GM23248 (cell line): Measurements from ENCODE around the gene PCDHGA1. TPM values are rescaled to one million over a fixed set of nuclear protein-coding genes. Genes with fewer than 3 reads are reported as not detected.
A peak's percentile ranks its signal among the peaks of the same experiment; 100 is the strongest.

Experiments used
- DNase-seq: peaks from one replicate; pipeline ENCODE4 v3.0.0-alpha.2; 2015
- H2AFZ ChIP-seq: fragments of 200-600 bp; sonication (generic); 2 replicates; pipeline ENCODE4 v1.6.1; 2016; ENCODE audit warnings: antibody characterized with exemption
- H3F3A ChIP-seq: fragments of 200-600 bp; sonication (generic); 2 replicates; pipeline ENCODE4 v1.6.1; 2016; ENCODE audit warnings: mild to moderate bottlenecking, antibody characterized with exemption, mixed run types; ENCODE audit not compliant: insufficient read depth
- H3K27ac ChIP-seq: fragments of 200-600 bp; sonication (generic); 2 replicates; pipeline ENCODE4 v1.5.1; 2016; ENCODE audit warnings: mild to moderate bottlenecking
- H3K27me3 ChIP-seq: fragments of 200-600 bp; sonication (generic); replicated peaks from 2 replicates; pipeline ENCODE4 v1.6.1; 2016; ENCODE audit warnings: mild to moderate bottlenecking; ENCODE audit not compliant: insufficient read depth
- H3K36me3 ChIP-seq: fragments of 200-600 bp; sonication (generic); 2 replicates; pipeline ENCODE4 v1.6.1; 2016; ENCODE audit warnings: low read depth, mild to moderate bottlenecking
- H3K4me1 ChIP-seq: fragments of 200-600 bp; sonication (generic); 2 replicates; pipeline ENCODE4 v1.6.1; 2016; ENCODE audit warnings: mild to moderate bottlenecking; ENCODE audit not compliant: insufficient read depth
- H3K4me2 ChIP-seq: fragments of 200-600 bp; sonication (generic); one replicate; pipeline ENCODE4 v1.6.1; 2016; ENCODE audit warnings: mild to moderate bottlenecking; ENCODE audit not compliant: unreplicated experiment
- H3K4me3 ChIP-seq: fragments of 200-600 bp; sonication (generic); 2 replicates; pipeline ENCODE4 v1.5.1; 2016; ENCODE audit warnings: mild to moderate bottlenecking
- H3K79me2 ChIP-seq: fragments of 200-600 bp; sonication (generic); 2 replicates; pipeline ENCODE4 v1.6.1; 2016; ENCODE audit warnings: mild to moderate bottlenecking; ENCODE audit not compliant: insufficient read depth
- H3K9ac ChIP-seq: fragments of 200-600 bp; sonication (generic); 2 replicates; pipeline ENCODE4 v1.6.1; 2016; ENCODE audit warnings: mild to moderate bottlenecking
- H3K9me2 ChIP-seq: fragments of 200-600 bp; sonication (generic); 2 replicates; pipeline ENCODE4 v1.6.1; 2016; ENCODE audit warnings: mixed run types, mild to moderate bottlenecking, moderate library complexity; ENCODE audit not compliant: insufficient read depth
- H3K9me3 ChIP-seq: fragments of 200-600 bp; sonication (generic); one replicate; pipeline ENCODE4 v1.6.1; 2017; ENCODE audit warnings: low read depth
- H4K20me1 ChIP-seq: fragments of 200-600 bp; sonication (generic); 2 replicates; pipeline ENCODE4 v1.6.0; 2016; ENCODE audit not compliant: insufficient read depth
- EZH2 ChIP-seq: fragments of 200-600 bp; sonication (generic); IDR thresholded peaks from 2 replicates; pipeline ENCODE4 v1.6.1; 2018; ENCODE audit warnings: antibody characterized with exemption, mild to moderate bottlenecking; ENCODE audit not compliant: insufficient read depth, poor library complexity, severe bottlenecking
- EZH2phosphoT487 ChIP-seq: fragments of 200-600 bp; sonication (generic); IDR thresholded peaks from 2 replicates; pipeline ENCODE4 v1.6.1; 2018; ENCODE audit warnings: antibody characterized with exemption, moderate library complexity, mild to moderate bottlenecking, low read depth; ENCODE audit not compliant: insufficient read depth
- WGBS, 2 experiments: methylation state at CpG; one replicate each; pipeline ENCODE4 v1.1.6; 2015 to 2017; ENCODE audit warnings: low lambda C conversion rate in 2 of 2, low coverage in 1 of 2; ENCODE audit errors: missing lambda C conversion rate in 2 of 2; 5-methylcytosine and 5-hydroxymethylcytosine counted together
- in situ Hi-C: fragments of 300-500 bp; cut with MboI; formaldehyde crosslinking; loops from 2 replicates; pipeline ENCODE4 v1.15.0; 2020
- polyA plus RNA-seq: library from polyadenylated mRNA; unstranded; fragments of >200 nt; fragmentation: Nextera tagmentation; extraction: Ambion mirVana; gene quantifications from 2 replicates; pipeline ENCODE4 v1.2.1, GENCODE V29; 2016
- total RNA-seq: library from RNA; depleted of rRNA; stranded (reverse); fragments of >200 nt; shearing (Covaris generic); gene quantifications from 2 replicates; pipeline ENCODE4 v1.2.3, GENCODE V29; 2014

PCDHGA1 gene
- total and polyA plus RNA-seq, 2 experiments from 2014 or later: 0.63 to 1.8 TPM

- no peak overlapping the region for H3K27ac ChIP-seq
- H3K4me2 ChIP-seq: no peak overlapping the region
- peaks cover 72% of the 10 kb centered on the region for H3K4me1 ChIP-seq
- peaks cover 61% of the 10 kb centered on the region for H3F3A ChIP-seq
- H2AFZ ChIP-seq: no peak overlapping the region
- H3K9me2 ChIP-seq: no peaks in the 10 kb centered on the region
- no peaks in the 10 kb centered on the region for H4K20me1 ChIP-seq
- WGBS, 2 experiments: 82 to 86% methylated on average over 14 of the region's 14 CpGs
- TF ChIP-seq EZH2: no peak
- TF ChIP-seq EZH2phosphoT487: no peak
- no peak for DNase-seq
- in situ Hi-C loops: no loop called here
- 0 out of 2 replicates have a peak, but pooled peaks cover 3% of the 10 kb centered on the region for H3K36me3 ChIP-seq
- H3K27me3 ChIP-seq: no peaks in the 10 kb centered on the region
- no peaks in the 10 kb centered on the region for H3K9me3 ChIP-seq
- no peak overlapping the region for H3K9ac ChIP-seq
- H3K79me2 ChIP-seq: peaks cover 8% of the 10 kb centered on the region; the same call in 1 of the 2 replicates
- H3K4me3 ChIP-seq: no peak overlapping the region
Measured at GRCh38 chr5:141510850-141511601, 180.7 kb downstream of the PCDHGA1 start.

- WGBS, 2 experiments: 37 to 51% methylated on average over 3 to 4 of the region's 4 CpGs
- Histone ChIP-seq H3K4me2 (no peak overlapping the region), H3K4me1 (peaks cover 76% of the 10 kb centered on the region), H3K27ac (peak overlapping the region; percentile 94), H3K4me3 (no peak overlapping the region; the same call in 1 of the 2 replicates), H3K36me3 (0 out of 2 replicates have a peak, but pooled peaks cover 3% of the 10 kb centered on the region), H4K20me1 (no peaks in the 10 kb centered on the region), H3K9ac (peak overlapping the region; percentile 90), H2AFZ (no peak overlapping the region), H3F3A (peaks cover 60% of the 10 kb centered on the region), H3K79me2 (peaks cover 8% of the 10 kb centered on the region; the same call in 1 of the 2 replicates), H3K9me2 (no peaks in the 10 kb centered on the region), H3K9me3 (no peaks in the 10 kb centered on the region), H3K27me3 (no peaks in the 10 kb centered on the region)
- in situ Hi-C loops: no loop called here
- DNase-seq: no peak
- TF ChIP-seq EZH2 (no peak), EZH2phosphoT487 (no peak)
Measured at GRCh38 chr5:141511771-141512325, 181.5 kb downstream of the PCDHGA1 start.

- peak overlapping the region; percentile 31 for H2AFZ ChIP-seq
- 2 to 4% methylated on average over 28 of the region's 28 CpGs for WGBS, 2 experiments
- H3K27ac ChIP-seq: peak overlapping the region; percentile 94
- peak; percentile 78 for DNase-seq
- 0 out of 2 replicates have a peak, but pooled peaks cover 3% of the 10 kb centered on the region for H3K36me3 ChIP-seq
- peaks cover 58% of the 10 kb centered on the region for H3F3A ChIP-seq
- H3K27me3 ChIP-seq: no peaks in the 10 kb centered on the region
- no peaks in the 10 kb centered on the region for H4K20me1 ChIP-seq
- H3K9me2 ChIP-seq: no peaks in the 10 kb centered on the region
- H3K9me3 ChIP-seq: no peaks in the 10 kb centered on the region
- H3K9ac ChIP-seq: peak overlapping the region; percentile 90
- H3K4me1 ChIP-seq: peaks cover 75% of the 10 kb centered on the region
- H3K4me2 ChIP-seq: peak overlapping the region; percentile 81
- peak overlapping the region; percentile 69 for H3K4me3 ChIP-seq
- TF ChIP-seq EZH2 (no peak), EZH2phosphoT487 (no peak)
- in situ Hi-C loops: no loop called here
- H3K79me2 ChIP-seq: peaks cover 8% of the 10 kb centered on the region; the same call in 1 of the 2 replicates
Measured at GRCh38 chr5:141512390-141512910, 182.1 kb downstream of the PCDHGA1 start.

- Histone ChIP-seq H3K9ac (peak overlapping the region; percentile 90), H3K27ac (peak overlapping the region; percentile 94), H3K9me2 (no peaks in the 10 kb centered on the region), H3K9me3 (no peaks in the 10 kb centered on the region), H3K27me3 (no peaks in the 10 kb centered on the region), H3F3A (peaks cover 52% of the 10 kb centered on the region), H3K4me3 (peak overlapping the region; percentile 69), H3K36me3 (0 out of 2 replicates have a peak, but pooled peaks cover 3% of the 10 kb centered on the region), H3K4me1 (peaks cover 75% of the 10 kb centered on the region), H3K4me2 (peak overlapping the region; percentile 81), H2AFZ (peak overlapping the region; percentile 31), H4K20me1 (no peaks in the 10 kb centered on the region), H3K79me2 (peaks cover 8% of the 10 kb centered on the region; the same call in 1 of the 2 replicates)
- WGBS, 2 experiments: 1 to 2% methylated on average over 30 to 43 of the region's 43 CpGs
- peak; percentile 83 for DNase-seq
- no peak for TF ChIP-seq EZH2
- no peak for TF ChIP-seq EZH2phosphoT487
- in situ Hi-C loops: no loop called here
Measured at GRCh38 chr5:141512911-141513626, 182.8 kb downstream of the PCDHGA1 start.
